Neural progenitor cell (in vitro differentiated cells): ENCODE results near the gene BCAS3. TPM values are rescaled to one million over a fixed set of nuclear protein-coding genes. Genes with fewer than 3 reads are reported as not detected.
A peak's percentile ranks its signal among the peaks of the same experiment; 100 is the strongest.

Experiments used
- DNase-seq: peaks from one replicate; pipeline ENCODE4 v3.0.0-alpha.2; 2016; ENCODE audit warnings: low spot score
- H2AFZ ChIP-seq: fragments of 200-600 bp; sonication (generic); replicated peaks from 2 replicates; pipeline ENCODE4 v1.6.1; 2016; ENCODE audit warnings: antibody characterized with exemption
- H3F3A ChIP-seq: fragments of 200-600 bp; sonication (generic); 2 replicates; pipeline ENCODE4 v1.6.1; 2016; ENCODE audit warnings: antibody characterized with exemption, low read depth
- H3K27ac ChIP-seq: fragments of 200-600 bp; sonication (generic); 2 replicates; pipeline ENCODE4 v1.5.1; 2016; ENCODE audit warnings: mild to moderate bottlenecking
- H3K27me3 ChIP-seq: fragments of 200-600 bp; sonication (generic); 2 replicates; pipeline ENCODE4 v1.6.1; 2016; ENCODE audit warnings: mild to moderate bottlenecking, moderate library complexity
- H3K36me3 ChIP-seq: fragments of 200-600 bp; sonication (generic); 2 replicates; pipeline ENCODE4 v1.5.1; 2016
- H3K4me1 ChIP-seq: fragments of 200-600 bp; sonication (generic); 2 replicates; pipeline ENCODE4 v1.6.1; 2016; ENCODE audit warnings: mixed run types
- H3K4me2 ChIP-seq: fragments of 200-600 bp; sonication (generic); 2 replicates; pipeline ENCODE4 v1.6.1; 2016
- H3K4me3 ChIP-seq: fragments of 200-600 bp; sonication (generic); 2 replicates; pipeline ENCODE4 v1.5.1; 2016
- H3K79me2 ChIP-seq: fragments of 200-600 bp; sonication (generic); 2 replicates; pipeline ENCODE4 v1.6.1; 2016; ENCODE audit warnings: low read depth
- H3K9ac ChIP-seq: fragments of 200-600 bp; sonication (generic); 2 replicates; pipeline ENCODE4 v1.6.1; 2016
- H3K9me3 ChIP-seq: fragments of 200-600 bp; sonication (generic); 2 replicates; pipeline ENCODE4 v1.5.1; 2016; ENCODE audit warnings: low read depth
- H4K20me1 ChIP-seq: fragments of 200-600 bp; sonication (generic); 2 replicates; pipeline ENCODE4 v1.6.1; 2016; ENCODE audit warnings: low read depth
- H3K27ac Mint-ChIP-seq: 3 replicates; pipeline ENCODE4 v1.8.0; 2021; ENCODE audit warnings: mixed read lengths
- H3K27me3 Mint-ChIP-seq: 2 replicates; pipeline ENCODE4 v1.8.0; 2022; ENCODE audit warnings: low read depth, mild to moderate bottlenecking, inconsistent platforms, moderate library complexity, mixed read lengths; ENCODE audit not compliant: insufficient read depth
- H3K36me3 Mint-ChIP-seq: 3 replicates; pipeline ENCODE4 v1.8.0; 2021; ENCODE audit warnings: mixed read lengths
- H3K4me1 Mint-ChIP-seq: 3 replicates; pipeline ENCODE4 v1.8.0; 2021; ENCODE audit warnings: mixed read lengths
- H3K4me3 Mint-ChIP-seq: 3 replicates; pipeline ENCODE4 v1.8.0; 2021; ENCODE audit warnings: mild to moderate bottlenecking, moderate library complexity, mixed read lengths
- H3K9me3 Mint-ChIP-seq: 3 replicates; pipeline ENCODE4 v1.8.0; 2020; ENCODE audit warnings: mixed read lengths
- EZH2 ChIP-seq: fragments of 200-600 bp; sonication (generic); IDR thresholded peaks from 2 replicates; pipeline ENCODE4 v1.6.1; 2017; ENCODE audit warnings: antibody characterized with exemption, mild to moderate bottlenecking, moderate library complexity
- EZH2phosphoT487 ChIP-seq: fragments of 200-600 bp; sonication (generic); IDR thresholded peaks from 2 replicates; pipeline ENCODE4 v1.6.1; 2017; ENCODE audit warnings: antibody characterized with exemption
- total RNA-seq: library from RNA; depleted of rRNA; stranded (reverse); fragments of >200 nt; gene quantifications from 2 replicates; pipeline ENCODE4 v1.2.3, GENCODE V29; 2015; ENCODE audit warnings: low replicate concordance
- TF ChIP-seq, protein P1 (sequence below): fragments of 200-600 bp; sonication (generic); IDR thresholded peaks from 2 replicates; pipeline ENCODE4 v1.5.1; 2017; ENCODE audit warnings: antibody characterized with exemption, mild to moderate bottlenecking

BCAS3 gene
- total RNA-seq, 1 donor from 2014 or later = 60.9 TPM

DNA sequence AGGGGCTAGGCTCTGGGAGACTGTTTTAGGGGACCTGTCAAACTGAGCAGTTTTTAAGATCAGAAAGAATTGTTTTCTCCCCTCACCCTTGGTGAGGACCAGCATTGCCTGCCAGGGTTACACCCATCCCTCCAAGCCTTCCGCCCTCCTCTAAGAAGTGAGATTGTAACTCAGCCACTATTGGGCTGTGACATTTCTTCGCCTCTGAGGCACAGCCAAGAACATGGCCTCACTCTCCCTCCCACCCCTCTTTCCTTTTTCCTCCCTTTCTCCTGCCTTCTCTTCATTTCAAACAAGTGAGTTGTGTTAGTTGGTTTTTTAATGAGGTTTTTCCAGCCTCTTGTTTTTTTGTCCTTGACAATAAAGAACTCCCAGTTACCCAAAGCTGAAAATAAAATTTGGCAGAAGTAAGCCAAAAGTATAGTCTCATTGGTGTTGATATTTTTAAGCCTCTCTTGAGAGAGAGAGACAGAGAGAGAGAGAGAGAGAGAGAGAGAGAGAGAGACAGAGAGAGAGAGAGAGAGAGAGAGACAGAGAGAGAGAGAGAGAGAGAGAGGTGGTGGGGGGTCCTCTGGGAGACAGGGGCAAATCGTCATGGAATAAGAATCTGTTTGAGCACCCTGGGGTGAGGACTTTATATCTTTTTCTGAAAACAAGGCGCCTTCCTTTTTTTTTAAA, 644.8 kb downstream of the BCAS3 start:
- Histone ChIP-seq H3K27ac (no peak overlapping the region), H2AFZ (no peak overlapping the region), H3K4me2 (peak overlapping the region; percentile 27), H3K36me3 (no peaks in the 10 kb centered on the region), H3K79me2 (no peaks in the 10 kb centered on the region), H3K9me3 (no peaks in the 10 kb centered on the region), H3K27me3 (no peaks in the 10 kb centered on the region), H3K9ac (no peak overlapping the region), H3K4me3 (no peak overlapping the region), H3K4me1 (peaks cover 34% of the 10 kb centered on the region), H3F3A (peaks cover 11% of the 10 kb centered on the region), H4K20me1 (no peaks in the 10 kb centered on the region)
- no peak for TF ChIP-seq EZH2phosphoT487
- TF ChIP-seq EZH2 = no peak
- TF ChIP-seq, protein P1, sequence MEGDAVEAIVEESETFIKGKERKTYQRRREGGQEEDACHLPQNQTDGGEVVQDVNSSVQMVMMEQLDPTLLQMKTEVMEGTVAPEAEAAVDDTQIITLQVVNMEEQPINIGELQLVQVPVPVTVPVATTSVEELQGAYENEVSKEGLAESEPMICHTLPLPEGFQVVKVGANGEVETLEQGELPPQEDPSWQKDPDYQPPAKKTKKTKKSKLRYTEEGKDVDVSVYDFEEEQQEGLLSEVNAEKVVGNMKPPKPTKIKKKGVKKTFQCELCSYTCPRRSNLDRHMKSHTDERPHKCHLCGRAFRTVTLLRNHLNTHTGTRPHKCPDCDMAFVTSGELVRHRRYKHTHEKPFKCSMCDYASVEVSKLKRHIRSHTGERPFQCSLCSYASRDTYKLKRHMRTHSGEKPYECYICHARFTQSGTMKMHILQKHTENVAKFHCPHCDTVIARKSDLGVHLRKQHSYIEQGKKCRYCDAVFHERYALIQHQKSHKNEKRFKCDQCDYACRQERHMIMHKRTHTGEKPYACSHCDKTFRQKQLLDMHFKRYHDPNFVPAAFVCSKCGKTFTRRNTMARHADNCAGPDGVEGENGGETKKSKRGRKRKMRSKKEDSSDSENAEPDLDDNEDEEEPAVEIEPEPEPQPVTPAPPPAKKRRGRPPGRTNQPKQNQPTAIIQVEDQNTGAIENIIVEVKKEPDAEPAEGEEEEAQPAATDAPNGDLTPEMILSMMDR = no peak
- H3K27ac Mint-ChIP-seq = no peak overlapping the region
- H3K9me3 Mint-ChIP-seq = no peaks in the 10 kb centered on the region
- H3K4me1 Mint-ChIP-seq = peaks cover 44% of the 10 kb centered on the region
- DNase-seq = no peak
- no peaks in the 10 kb centered on the region for H3K36me3 Mint-ChIP-seq
- no peak overlapping the region for H3K4me3 Mint-ChIP-seq
- peaks cover 13% of the 10 kb centered on the region for H3K27me3 Mint-ChIP-seq

DNA sequence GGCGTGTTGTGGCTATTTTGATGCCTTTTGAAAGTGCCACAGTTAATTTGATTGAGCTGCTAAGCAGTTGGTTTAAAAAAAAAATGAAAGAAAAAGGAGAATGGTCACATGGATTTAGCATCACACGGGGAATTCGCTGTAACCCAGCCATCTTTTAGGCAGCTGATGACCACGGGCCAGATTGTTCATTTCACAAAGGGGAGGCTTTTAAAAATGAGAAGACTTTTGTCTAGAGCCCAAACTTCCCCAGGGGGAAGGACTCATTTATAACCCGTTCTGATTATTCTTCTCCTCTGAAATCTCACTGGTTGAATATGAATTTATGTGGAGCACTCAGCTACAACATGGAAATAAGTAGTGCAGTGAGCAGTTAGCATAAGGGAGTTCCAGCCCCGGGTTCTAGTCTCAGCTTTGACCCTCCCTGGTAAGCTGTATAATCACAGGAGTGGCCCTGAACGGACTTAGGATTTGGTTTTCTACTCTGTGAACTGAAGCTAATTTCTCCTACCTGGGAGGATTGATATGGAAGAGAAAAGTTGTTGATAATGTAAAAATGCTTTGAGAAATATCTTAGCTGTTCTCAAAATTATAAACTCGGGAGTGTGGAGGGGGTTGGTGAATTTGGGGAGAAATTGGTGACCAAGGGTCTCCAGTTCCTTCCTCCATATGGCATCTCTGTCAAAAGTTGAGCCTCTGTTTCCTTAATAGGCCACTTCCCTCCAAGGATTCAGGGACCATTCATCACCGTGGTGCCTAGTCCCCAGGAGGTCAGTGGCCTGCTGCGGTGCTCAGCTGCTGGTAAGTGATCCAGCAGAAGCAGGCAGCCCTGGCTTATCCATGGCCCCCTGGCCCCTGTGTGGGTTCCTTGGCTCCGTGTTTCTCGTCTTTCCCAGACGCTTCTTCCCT, 645.6 kb downstream of the BCAS3 start:
- Histone ChIP-seq H3K27me3 (no peaks in the 10 kb centered on the region), H3K4me2 (peak overlapping the region; percentile 27), H3K79me2 (no peaks in the 10 kb centered on the region), H3K4me3 (no peak overlapping the region), H3K9ac (no peak overlapping the region), H3K9me3 (no peaks in the 10 kb centered on the region), H3F3A (peaks cover 11% of the 10 kb centered on the region), H3K36me3 (no peaks in the 10 kb centered on the region), H2AFZ (no peak overlapping the region), H3K4me1 (peaks cover 34% of the 10 kb centered on the region), H4K20me1 (no peaks in the 10 kb centered on the region), H3K27ac (no peak overlapping the region)
- Mint-ChIP-seq H3K4me1 (peaks cover 43% of the 10 kb centered on the region), H3K27me3 (peaks cover 15% of the 10 kb centered on the region), H3K9me3 (no peaks in the 10 kb centered on the region), H3K36me3 (no peaks in the 10 kb centered on the region), H3K4me3 (no peak overlapping the region), H3K27ac (no peak overlapping the region)
- no peak for DNase-seq
- TF ChIP-seq EZH2 (no peak), EZH2phosphoT487 (no peak)
- TF ChIP-seq, protein P1 = no peak

- peaks cover 34% of the 10 kb centered on the region for H3K4me1 ChIP-seq
- no peaks in the 10 kb centered on the region for H3K9me3 ChIP-seq
- H4K20me1 ChIP-seq = no peaks in the 10 kb centered on the region
- H2AFZ ChIP-seq = no peak overlapping the region
- Mint-ChIP-seq H3K27me3 (peaks cover 11% of the 10 kb centered on the region), H3K27ac (no peak overlapping the region), H3K36me3 (no peaks in the 10 kb centered on the region), H3K9me3 (no peaks in the 10 kb centered on the region), H3K4me1 (peaks cover 35% of the 10 kb centered on the region), H3K4me3 (no peak overlapping the region)
- DNase-seq = no peak
- H3K79me2 ChIP-seq = no peaks in the 10 kb centered on the region
- TF ChIP-seq EZH2 = no peak
- TF ChIP-seq, protein P1 = no peak
- no peak for TF ChIP-seq EZH2phosphoT487
- peaks cover 11% of the 10 kb centered on the region for H3F3A ChIP-seq
- no peaks in the 10 kb centered on the region for H3K27me3 ChIP-seq
- no peak overlapping the region for H3K4me2 ChIP-seq
- H3K4me3 ChIP-seq = no peak overlapping the region
- H3K9ac ChIP-seq = no peak overlapping the region
- no peaks in the 10 kb centered on the region for H3K36me3 ChIP-seq
- no peak overlapping the region for H3K27ac ChIP-seq
These were observed 646.5 kb downstream of the BCAS3 start for GRCh38 chr17:61323909-61324868.
